Brain microvascular endothelial cell (primary cell): ENCODE data around the gene MAP3K21.

Experiments used
- DNase-seq: peaks from one replicate; pipeline ENCODE4 v3.0.0-alpha.2; 2020
- H3K27ac ChIP-seq: fragments of 250-450 bp; sonication (Bioruptor Pico); 2 replicates; pipeline ENCODE4 v1.5.1; 2020; ENCODE audit warnings: mild to moderate bottlenecking, moderate library complexity
- H3K27me3 ChIP-seq: fragments of 250-450 bp; sonication (Bioruptor Pico); replicated peaks from 2 replicates; pipeline ENCODE4 v1.5.1; 2020; ENCODE audit warnings: mild to moderate bottlenecking
- H3K36me3 ChIP-seq: fragments of 250-450 bp; sonication (Bioruptor Pico); replicated peaks from 2 replicates; pipeline ENCODE4 v1.5.1; 2020; ENCODE audit warnings: mild to moderate bottlenecking
- H3K4me3 ChIP-seq: 2 replicates; pipeline ENCODE4 v1.5.1; 2011; ENCODE audit warnings: low read depth, mild to moderate bottlenecking, control low read depth, low read length, moderate library complexity
- in situ Hi-C: cut with HindIII; loops from 2 replicates; pipeline ENCODE4 v1.10.0; 2017; ENCODE audit warnings: low sequenced_read_pairs, low pct_ligation_motif_present
- TF ChIP-seq, protein P1 (sequence below): IDR thresholded peaks from 2 replicates; pipeline ENCODE4 v1.5.1; 2011; ENCODE audit warnings: low read depth, mild to moderate bottlenecking, moderate library complexity, low read length, control low read depth, inconsistent platforms; ENCODE audit errors: missing control alignments

MAP3K21 gene

DNA sequence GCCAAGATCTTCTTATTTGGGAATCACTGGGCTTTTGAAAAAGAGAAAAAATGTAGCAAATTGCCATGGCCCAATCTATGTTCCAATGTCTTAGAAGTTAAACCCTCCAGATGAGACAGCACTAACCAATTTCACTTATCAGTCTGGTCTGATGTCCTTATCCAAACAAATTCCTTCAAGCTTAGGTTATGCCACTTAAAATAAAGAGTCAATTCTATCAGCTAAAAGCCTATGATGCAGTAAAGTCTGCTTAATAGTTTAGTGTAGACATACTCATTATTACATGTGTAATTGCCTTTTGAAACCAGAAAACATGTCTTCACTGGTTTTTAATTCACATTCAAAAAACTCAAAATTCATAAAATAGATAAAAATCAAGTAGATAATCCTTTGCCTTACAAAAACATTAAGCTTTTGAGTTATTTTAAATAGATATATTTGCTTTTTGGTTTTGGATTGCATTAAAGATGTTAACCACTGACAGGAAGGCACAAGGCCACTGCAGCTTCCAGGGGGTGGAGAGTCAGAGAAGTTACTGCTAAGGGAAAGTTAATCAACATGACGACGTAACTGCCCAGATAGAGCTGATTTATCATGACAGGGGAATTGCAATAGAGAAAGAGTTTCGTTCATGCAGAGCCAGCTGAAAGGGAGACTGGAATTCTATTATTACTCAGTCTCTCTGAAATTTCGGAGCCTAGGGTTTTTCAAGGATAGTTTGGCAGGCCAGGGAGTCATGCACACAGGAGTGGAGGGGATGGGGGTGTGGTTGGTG, 106.1 kb downstream of the MAP3K21 start:
- in situ Hi-C loops = no loop called here

More for the DNA sequence above, 106.1 kb downstream of the MAP3K21 start:
- H3K36me3 ChIP-seq = no peaks in the 10 kb centered on the region
- H3K4me3 ChIP-seq = no peak overlapping the region
- TF ChIP-seq, protein P1, sequence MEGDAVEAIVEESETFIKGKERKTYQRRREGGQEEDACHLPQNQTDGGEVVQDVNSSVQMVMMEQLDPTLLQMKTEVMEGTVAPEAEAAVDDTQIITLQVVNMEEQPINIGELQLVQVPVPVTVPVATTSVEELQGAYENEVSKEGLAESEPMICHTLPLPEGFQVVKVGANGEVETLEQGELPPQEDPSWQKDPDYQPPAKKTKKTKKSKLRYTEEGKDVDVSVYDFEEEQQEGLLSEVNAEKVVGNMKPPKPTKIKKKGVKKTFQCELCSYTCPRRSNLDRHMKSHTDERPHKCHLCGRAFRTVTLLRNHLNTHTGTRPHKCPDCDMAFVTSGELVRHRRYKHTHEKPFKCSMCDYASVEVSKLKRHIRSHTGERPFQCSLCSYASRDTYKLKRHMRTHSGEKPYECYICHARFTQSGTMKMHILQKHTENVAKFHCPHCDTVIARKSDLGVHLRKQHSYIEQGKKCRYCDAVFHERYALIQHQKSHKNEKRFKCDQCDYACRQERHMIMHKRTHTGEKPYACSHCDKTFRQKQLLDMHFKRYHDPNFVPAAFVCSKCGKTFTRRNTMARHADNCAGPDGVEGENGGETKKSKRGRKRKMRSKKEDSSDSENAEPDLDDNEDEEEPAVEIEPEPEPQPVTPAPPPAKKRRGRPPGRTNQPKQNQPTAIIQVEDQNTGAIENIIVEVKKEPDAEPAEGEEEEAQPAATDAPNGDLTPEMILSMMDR = no peak
- DNase-seq = no peak
- H3K27ac ChIP-seq = no peak overlapping the region
- no peaks in the 10 kb centered on the region for H3K27me3 ChIP-seq
